OCI-M2 (cell line): ENCODE data around the gene TRABD2B.

ENCODE experiments used
- DNase-seq: peaks from one replicate; lab custom pipeline; 2025; ENCODE audit not compliant: unreplicated experiment; lab: John Stamatoyannopoulos, UW

TRABD2B gene

DNA sequence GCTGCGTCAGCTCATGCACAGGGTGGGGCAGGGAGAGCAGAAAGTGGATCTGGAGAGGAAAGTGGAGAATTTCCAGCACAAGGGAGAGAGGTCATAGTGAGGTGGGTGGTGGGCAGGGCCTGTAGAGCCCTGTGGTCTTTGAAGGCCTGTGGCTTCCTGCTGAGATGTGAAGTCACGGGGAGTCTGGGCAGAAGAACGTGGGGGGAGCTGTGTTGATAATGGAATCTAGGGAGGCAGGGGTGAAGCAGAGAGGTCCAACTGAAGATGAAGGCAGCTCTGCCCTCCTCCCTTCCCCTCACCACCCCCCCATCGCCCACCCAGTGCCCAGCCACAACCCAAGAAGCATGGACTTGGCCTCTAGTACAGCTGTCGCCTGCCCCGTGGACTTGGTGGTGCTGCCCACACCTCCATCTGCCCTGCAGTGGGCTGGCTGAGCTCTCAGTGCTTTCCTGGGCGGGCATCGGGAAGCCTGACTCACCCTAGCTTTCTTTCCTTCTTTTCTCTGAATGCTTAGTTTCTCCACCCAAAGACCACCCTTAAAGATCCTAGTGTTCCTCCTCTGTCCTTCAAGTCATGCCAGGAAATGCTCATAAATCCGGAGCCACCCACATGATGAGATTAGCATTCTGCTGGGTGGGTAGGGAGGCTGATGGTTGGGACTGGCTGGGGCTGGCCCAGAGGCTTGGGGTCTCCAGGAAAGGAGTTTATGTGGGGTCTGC is 186.1 kb downstream of the TRABD2B start:
- DNase-seq: no peak

DNA sequence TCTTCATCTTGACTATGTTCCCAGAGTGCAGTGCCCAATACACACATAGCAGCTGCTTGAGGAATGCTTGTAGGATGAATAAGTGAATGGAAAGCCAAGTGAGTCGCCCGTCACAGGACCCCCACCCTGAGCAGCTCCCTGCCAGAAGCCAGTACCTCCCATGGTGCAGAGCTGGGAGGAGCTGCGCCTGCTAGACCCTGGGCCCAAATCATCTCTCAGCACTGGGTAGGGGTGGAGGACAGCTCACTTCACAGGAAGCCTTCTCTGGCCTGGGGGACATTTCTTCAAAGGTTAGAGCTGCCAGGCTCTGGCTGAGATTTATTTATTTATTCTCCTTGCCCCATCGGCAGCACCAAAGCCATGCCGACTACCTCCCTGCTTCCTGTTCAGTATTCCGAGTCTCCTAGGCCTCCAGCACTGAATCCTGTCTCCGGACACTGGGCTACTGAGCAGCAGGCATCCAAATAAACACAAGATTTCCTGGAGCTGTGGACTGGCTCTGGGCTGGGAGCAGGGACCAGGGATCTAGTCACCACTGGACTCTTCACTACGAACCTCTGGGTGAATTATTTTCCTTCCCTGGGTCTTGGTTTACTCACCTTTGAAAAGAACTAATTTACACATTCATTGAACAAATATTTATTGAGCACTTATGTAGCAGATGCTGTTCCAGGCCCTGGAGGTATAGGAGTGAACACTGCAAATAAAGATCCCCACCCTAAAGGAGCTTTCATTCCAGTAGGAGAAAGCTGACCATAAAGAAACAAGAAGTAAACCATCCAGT is 187.7 kb downstream of the TRABD2B start:
- DNase-seq: no peak

DNA sequence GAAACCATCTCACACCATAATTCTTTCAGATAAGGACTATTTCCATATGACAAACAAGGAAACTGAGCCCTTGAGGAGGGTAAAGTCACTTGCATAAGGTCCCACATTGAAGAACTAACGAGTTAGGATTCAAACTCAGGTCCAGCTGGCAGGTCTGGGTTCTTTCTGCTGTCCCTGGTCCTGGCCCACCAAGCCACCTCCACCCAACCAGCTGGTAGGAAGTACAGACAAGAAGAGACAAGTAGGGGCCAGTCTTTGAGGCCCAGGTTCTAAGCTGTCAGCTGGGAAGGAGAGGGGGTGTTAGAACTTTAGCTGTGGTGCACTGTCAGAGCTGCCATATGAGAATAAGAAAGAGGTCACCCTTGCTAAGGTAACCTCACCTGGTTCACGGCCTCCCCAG is 188.6 kb downstream of the TRABD2B start:
- no peak for DNase-seq

GRCh38 chr1:47805921-47806361 is 191.2 kb downstream of the TRABD2B start:
- DNase-seq: no peak

DNA sequence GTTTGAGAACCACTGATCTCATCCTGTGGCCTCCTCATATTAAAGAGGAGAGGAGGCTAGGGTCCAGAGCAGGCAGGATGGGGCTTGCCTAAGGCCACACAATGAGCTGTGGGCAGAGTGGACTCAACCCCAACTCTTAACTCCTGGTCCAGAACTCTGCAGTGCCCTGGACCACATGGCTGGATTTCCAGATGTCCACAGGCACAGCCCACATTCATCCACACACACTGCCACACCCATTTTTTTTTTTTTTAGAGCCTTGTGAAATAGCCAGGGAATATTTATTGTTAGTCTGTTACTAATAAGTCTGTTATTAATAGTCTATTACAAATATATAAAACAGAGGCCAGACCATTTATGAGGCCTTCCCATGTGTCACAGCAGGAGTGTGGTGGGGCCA is 192.2 kb downstream of the TRABD2B start:
- no peak for DNase-seq

- no peak for DNase-seq
These were observed 193.2 kb downstream of the TRABD2B start for GRCh38 chr1:47803815-47804501.

GRCh38 chr1:47797575-47797974 is 199.6 kb downstream of the TRABD2B start:
- DNase-seq: no peak

GRCh38 chr1:47796626-47797025 is 200.6 kb downstream of the TRABD2B start:
- DNase-seq: no peak

DNA sequence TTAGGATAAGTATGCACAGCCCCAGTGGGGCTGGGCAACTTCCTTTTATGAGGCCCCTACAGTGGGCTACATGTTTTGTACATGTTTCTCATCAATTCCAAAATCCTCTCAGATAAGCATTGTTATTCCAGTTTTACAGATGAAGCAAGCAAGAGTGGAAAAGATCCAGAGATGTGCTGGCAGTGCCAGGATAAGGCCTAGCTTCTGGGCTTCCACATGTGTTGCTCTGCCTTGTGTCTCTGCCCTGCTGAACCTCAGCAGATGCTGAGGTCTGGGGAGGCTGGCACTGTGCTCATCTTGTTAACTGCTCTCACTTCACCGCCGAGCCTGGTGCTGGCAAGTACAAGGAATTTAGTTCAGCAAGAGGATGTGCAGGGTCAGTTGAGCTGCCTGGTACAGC is 202.1 kb downstream of the TRABD2B start:
- no peak for DNase-seq

DNA sequence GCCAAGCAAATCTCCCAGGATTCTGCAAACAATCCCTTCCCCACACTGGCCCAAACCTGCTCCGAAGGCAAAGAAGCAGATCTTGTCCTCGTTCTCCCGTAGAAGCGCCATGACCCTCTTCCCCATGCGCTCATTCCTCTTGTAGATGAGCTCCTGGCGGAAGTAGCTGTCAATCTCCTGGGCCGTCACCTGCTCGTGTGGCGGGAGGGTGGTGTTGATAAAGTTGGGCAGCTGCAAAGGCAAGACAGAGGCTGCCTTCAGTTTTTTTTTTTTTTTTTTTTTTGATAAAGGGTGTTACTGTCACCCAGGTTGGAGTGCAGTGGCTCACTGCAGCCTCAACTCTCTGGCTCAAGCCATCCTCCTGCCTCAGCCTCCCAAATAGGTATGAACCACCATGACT is 202.7 kb downstream of the TRABD2B start:
- DNase-seq: no peak

- no peak for DNase-seq
These were observed 203.1 kb downstream of the TRABD2B start for GRCh38 chr1:47794081-47794480.

GRCh38 chr1:47793563-47793962 is 203.6 kb downstream of the TRABD2B start:
- no peak for DNase-seq

GRCh38 chr1:47792779-47793178 is 204.4 kb downstream of the TRABD2B start:
- no peak for DNase-seq

GRCh38 chr1:47791879-47792608 is 205.1 kb downstream of the TRABD2B start:
- DNase-seq: no peak

GRCh38 chr1:47788761-47789160 is 208.4 kb downstream of the TRABD2B start:
- DNase-seq: no peak

GRCh38 chr1:47787560-47787959 is 209.6 kb downstream of the TRABD2B start:
- DNase-seq: no peak

GRCh38 chr1:47786316-47786715 is 210.9 kb downstream of the TRABD2B start:
- DNase-seq: no peak

- DNase-seq: no peak
These were observed 211.5 kb downstream of the TRABD2B start for GRCh38 chr1:47785561-47786271.

DNA sequence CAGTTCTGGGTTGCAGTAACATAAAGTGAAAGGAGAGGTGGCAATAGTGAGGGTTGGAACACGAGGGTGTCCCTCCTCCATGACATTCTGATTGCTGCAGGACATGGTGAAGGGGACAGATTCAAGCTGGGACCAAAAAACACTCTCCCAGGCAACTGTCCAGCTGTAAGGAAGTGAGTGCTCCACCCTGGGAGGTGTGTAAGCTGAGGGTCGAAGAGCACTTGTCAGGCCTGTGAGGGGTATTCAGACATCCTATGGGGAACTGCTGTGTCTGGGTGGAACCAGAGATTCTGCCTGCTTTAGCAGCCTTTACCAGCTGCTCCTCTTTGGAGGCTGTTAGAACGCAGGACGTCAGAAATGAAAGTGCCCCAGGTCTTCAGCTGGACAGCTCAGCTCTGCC is 212.1 kb downstream of the TRABD2B start:
- DNase-seq: no peak

DNA sequence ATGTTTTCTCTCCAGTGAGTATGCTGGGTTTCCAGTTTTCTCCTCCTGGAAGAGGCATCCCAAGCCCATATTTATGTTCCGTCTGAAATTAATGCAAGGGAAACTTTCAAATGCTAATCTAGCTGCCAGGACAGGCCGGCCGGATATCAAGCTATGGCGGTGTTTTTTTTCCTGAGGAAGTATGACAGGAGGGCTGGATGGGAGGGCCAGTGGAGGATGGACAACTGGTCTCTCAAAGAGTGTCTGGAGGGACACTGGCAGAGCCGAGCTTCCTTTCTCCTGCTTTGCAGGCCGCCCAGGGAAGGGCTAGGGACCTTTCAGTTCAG is 212.7 kb downstream of the TRABD2B start:
- DNase-seq: no peak
